Ishikawa (cell line): Measurements from ENCODE around the gene CTAG1A.

Experiments used
- CEBPB ChIP-seq: IDR thresholded peaks from 2 replicates; pipeline ENCODE4 v1.6.1; 2012
- CREB1 ChIP-seq: IDR thresholded peaks from 2 replicates; pipeline ENCODE4 v1.6.1; 2012; ENCODE audit warnings: low read depth
- EGR1 ChIP-seq: IDR thresholded peaks from 2 replicates; pipeline ENCODE4 v1.6.1; 2012
- EP300 ChIP-seq: IDR thresholded peaks from 2 replicates; pipeline ENCODE4 v1.6.1; 2012; ENCODE audit warnings: borderline replicate concordance
- MAX ChIP-seq: IDR thresholded peaks from 2 replicates; pipeline ENCODE4 v1.6.1; 2012
- REST ChIP-seq: IDR thresholded peaks from 2 replicates; pipeline ENCODE4 v1.6.1; 2012; ENCODE audit warnings: low read depth, mild to moderate bottlenecking
- TAF1 ChIP-seq: IDR thresholded peaks from 2 replicates; pipeline ENCODE4 v1.6.1; 2012; ENCODE audit warnings: low read depth, mild to moderate bottlenecking
- TCF12 ChIP-seq: IDR thresholded peaks from 2 replicates; pipeline ENCODE4 v1.6.1; 2012; ENCODE audit warnings: low read depth
- TEAD4 ChIP-seq: IDR thresholded peaks from 2 replicates; pipeline ENCODE4 v1.6.1; 2012

DNA sequence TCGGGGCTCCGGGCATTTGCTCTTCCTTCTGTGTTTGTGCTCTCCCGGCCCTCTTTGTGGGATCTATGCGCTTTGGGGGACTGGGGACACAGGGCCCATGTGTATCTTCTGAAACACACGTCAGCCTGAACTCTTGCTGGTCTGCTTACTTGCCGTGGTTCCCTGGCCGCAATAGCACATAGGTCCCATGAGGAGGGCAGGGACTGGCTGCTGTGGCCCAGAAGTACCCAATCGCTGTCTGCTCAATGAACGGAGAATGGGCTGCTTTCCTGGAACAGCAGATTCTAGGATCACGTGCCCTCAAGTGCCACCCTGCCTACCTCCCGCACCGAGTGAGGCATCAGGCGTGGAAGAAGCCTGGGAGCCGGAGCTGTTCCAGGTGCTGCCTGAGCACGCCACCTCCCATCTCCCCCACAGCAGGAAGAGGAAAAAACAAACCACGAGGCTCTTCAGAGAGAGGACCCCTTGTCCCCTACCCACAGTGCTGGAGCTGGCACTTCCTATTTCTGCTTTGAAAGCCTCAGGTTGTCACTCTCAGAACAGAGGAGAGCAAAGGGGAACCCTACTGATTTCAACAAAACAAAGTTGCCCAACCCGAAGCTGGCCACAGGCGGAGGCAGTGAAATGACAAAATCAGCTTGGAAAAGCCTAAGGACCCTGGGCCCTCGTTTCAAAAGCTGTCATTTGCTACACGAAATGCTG, 42.1 kb upstream of the CTAG1A start:
- TF ChIP-seq TAF1, result no peak
- TF ChIP-seq MAX, result no peak
- TF ChIP-seq EP300, result no peak
- no peak for TF ChIP-seq TCF12
- no peak for TF ChIP-seq EGR1
- TF ChIP-seq CREB1, result no peak
- no peak for TF ChIP-seq CEBPB
- no peak for TF ChIP-seq TEAD4
- peak; percentile 34; the same call in 1 of the 2 replicates for TF ChIP-seq REST
